ENCODE data around the gene TMEM165. TPM values are rescaled to one million over a fixed set of nuclear protein-coding genes. Genes with fewer than 3 reads are reported as not detected.

The TMEM165 gene
- total RNA-seq, 1 donor from 2014 or later: 90.7 TPM

DNA sequence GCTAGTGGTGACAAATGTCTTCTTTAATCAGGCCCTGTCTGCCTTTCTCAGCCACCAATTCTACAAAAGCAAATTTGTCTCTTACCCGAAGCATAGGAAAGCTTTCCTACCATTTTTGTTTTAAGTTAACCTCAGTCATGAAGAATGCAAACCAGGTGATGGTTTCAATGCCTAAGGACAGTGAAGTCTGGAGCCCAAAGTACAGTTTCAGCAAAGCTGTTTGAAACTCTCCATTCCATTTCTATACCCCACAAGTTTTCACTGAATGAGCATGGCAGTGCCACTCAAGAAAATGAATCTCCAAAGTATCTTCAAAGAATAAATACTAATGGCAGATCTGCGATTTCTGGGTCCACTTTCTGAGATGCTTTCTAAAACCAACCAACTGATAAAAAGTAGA is 25.8 kb upstream of the TMEM165 start:
- ATAC-seq: no peak

DNA sequence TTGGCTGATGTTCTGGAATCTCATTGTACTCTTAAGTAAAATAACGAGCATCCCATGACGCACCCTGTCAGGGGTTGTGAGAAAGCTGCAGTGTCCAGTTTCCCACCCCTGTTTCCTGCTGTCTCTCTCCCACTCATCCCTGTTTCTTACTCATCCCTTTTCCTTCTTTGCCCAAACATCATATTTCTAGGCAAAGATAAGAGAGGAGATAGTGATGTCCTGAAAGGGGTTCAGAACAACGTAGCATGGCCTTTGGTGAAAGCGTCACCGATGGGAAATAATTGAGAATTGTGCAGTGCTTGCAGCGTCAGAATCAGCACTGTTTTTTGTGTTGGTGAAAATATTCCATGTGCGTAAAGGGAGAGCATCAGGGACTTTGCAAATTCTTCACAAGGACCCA is 23.5 kb upstream of the TMEM165 start:
- no peak for ATAC-seq

DNA sequence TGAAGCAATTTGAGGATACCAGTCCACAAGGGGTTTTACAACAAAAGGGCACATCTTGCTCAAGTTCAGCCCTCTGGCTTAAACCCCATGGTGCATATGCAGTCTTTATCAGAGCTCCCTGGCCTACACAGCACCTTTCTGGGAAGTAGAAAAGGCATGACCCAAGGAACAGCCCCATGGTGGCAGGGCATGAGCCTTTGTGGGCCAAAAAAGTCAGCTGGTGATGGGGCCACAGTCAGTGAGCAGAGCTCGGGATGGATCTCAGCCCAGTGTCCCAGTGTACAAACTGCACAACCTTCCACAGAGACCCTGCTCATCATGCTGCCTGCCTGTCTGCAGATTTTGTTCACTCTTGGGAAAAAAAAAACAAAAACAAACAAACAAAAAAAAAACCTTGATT is 22.3 kb upstream of the TMEM165 start:
- no peak for ATAC-seq

DNA sequence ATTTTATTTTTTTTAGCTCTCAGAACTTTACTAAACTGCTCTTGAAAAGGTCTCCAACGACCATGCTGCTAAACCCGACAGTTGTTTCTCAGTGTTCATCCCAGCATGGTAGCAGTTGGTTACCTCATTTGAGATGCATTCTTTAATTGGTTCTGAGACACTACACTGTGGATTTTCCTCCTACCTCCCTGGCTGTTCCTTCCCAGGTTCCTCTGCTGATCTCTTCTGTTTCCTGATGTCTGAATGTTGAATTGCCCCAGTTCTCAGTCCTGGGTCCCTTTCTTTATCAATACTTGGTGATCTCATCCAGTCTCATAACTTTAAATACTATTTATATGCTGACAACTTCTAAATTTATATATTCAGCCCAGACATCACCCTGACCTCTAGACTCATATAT is 19.1 kb upstream of the TMEM165 start:
- no peak for ATAC-seq

DNA sequence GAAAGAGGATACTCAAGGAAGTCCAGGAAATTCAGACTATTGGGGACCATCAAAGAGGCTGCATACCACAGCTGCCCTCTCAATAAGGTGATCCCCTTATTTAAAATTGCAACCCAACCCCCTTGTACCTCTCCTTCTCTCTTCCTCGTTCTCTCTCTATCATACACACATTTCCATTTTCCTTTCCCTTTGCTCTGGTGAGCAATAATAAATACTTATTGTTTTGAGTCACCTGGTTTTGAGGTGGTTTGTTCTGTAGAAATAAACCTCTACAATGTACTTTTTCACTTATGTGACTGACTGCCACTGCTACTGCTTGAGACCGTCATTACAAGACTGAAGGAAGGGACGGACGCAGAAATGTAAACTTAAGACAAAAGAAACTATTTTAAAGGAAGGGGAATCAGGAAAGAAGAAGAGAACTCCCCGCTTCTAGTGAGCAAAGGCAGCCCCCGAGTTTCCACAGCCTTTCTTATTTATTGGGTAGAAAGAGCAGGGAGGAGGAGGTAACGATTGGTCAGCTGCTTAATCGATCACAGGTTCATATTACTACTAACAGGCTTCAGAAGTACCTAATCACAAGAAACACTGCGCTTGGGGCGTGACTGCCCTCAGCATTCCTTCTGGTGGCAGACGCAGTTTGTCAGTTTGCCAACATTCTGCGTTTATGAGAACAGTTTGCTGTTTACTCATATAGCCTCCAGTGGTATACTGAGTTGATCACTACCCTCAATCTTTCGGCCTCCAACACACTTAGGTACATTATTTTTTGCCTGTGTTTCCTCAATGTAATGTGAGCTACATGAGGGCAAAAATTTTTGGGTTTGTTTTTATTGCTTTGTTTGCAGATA is 16.9 kb upstream of the TMEM165 start:
- peak; percentile 30 for ATAC-seq

DNA sequence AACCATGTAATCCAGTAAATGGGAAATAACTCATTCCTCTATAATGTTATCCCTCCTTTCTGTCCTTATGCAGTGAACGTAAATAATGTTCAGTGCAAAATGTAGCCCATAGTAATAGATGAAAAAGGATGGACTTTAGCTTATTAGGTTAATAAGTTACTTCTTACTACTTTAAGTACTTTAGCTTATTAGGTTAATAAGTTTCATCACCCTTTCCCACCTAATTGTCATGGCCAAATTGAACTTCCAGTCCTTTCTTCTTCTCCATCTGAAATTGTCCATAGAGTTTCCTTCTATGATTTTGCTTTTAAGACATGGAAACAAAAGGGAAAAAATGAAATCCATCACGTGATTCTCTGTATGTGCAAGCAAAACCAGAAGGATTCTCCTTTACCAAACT is 15.2 kb upstream of the TMEM165 start:
- ATAC-seq: no peak

DNA sequence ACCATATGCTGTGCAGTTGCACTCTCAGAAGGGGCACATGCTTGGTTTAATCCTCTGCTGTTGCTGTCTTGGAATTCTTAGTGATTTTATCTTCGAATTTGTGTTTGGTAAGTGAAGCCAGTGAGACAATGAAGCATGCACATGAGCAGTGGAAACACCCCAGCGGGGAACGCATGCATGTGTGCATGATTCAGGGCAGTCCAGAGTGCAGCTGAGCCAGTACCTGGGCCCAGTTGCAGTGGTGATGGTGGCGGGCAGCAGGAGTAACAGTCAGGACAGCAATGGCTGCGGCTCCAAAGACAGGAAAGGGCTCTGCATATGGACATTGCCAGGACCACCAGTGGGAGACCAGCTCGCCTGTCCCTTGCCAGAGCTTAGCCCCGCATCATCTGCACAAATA is 14.3 kb upstream of the TMEM165 start:
- no peak for ATAC-seq

DNA sequence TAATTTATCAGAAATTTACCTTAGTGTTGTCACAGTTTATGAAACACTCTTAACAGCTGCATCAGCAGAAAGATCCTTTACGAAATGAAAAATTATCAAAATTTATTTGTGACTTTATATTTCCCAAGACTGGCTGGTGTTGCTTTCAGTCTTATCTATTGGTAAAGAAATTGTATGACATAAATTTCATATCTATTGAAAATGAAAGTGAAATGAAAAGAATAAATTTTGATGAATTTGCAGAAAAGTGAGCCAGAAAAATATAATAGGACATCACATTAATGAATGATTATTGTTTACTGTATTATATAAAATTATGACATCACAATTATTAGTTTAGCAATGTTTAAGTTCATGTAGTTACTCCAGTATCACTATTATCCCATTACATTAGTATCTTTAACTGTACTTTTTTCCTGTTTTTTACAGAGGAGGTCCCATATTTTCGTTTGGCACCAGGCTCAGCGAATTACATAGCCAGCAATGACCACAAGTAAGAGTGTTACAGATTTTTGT is 13.2 kb upstream of the TMEM165 start:
- no peak for ATAC-seq

DNA sequence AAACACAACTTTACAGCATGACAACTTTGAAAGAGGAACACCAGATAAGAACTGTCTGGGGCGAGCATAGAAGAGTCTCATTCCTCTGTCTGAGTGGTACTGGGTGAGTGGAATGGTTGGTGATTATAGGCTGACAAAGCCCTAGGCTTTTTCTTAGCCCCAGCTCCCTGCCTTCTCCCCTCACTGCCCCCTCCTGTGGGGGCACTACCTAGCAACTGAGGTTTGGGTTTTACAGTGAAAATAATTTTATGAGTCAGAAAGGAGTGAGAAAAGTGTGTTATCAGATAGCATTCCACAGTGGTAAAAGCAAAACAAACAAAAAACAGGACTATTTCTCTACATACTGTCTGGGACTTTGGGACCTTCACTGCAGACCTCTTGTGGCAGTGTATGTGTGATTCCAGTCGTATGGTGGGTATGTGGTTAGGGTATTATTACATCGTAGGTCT is 10.5 kb upstream of the TMEM165 start:
- no peak for ATAC-seq

DNA sequence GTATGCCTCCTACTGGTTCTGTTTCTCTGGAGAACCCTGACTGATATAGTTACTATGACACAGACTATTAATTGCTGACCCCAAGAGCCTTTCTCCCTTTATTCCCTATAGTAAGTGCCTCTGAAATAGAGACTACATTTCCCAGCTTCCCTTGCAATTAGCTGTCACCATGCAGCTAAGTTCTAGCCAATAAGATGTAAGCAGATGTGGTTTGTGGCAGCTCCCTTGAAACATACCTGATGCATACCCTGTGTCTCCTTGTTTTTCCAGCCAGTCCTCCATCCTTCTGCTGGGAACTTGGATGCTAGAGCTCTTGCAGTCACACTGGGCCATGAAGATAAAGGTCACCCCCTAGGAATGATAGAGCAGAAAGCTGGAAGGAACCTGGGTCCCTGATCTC is 9.7 kb upstream of the TMEM165 start:
- ATAC-seq: peak; percentile 46

DNA sequence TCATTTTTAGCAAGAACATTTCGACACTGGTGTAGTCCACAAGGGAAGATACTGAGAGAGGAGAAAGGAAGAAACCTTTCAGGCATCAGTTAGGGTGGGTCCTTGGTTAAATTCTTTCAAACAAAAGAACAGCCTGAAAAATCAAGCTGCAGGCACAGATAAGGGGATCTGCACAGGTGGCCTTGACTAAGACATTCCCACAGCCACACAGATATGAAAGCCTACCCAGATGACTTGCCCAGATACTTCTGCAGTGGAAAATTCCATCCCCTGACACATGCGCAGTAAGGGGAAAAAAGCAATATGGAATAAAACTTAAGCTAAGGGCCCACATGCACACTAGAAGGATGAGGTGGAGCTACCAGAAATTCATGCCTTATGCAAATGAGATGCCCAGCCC is 8.9 kb upstream of the TMEM165 start:
- no peak for ATAC-seq

DNA sequence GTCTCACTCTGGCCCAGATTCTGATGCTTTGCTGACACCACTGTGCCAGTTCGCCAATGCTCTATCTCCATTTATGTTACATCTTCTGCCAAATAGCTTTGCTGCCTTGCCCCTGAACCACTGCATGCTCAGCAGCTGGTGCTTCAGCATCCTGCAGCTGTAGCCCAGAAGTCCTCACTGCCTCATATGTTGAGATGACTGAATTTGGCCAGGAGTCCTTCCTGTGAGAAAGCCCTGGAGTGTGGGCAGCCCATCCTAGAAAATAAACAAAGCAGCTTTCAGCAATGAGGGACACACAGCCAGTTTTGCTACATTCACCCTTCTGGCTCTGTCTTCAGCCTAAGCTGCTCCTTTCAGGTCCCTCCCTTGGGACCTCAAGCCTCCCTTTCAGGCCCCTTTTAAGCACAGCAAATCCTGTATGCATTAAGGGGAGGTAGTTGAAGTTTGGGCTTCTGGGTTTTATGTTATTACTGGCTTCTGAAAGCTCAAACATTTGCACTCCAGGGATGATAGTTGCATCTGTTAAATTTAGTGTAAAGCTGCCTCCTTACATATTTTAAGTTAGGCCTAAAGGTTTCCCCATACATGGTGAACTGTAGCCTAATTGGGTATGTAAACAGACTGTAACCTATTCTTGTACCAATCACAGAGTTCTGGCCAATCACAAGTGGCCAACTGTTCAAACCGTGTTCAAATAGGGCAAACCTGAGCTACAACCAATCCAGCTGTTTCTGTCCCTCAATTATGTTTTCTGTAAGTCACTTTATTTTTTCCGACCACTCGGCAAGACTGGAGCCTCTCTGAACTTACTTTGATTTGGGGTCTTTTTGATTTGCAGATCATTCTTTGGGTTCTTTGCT is 2.1 kb upstream of the TMEM165 start:
- no peak for ATAC-seq

DNA sequence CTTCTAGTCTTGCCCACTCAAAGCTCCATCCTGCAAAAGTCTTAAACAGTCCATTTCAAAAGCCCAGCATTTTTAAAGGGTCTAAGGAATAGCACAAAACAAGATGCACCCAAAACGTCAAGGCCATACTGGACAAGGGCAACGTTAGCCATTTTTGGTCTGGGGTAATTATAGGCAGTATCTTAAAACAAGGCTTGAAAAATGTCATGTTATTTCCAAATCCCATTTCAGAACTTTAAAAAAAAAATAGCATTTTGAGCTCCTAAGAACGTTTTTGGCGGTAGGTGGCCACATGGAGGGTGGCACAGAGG is 584 bp upstream of the TMEM165 start:
- ATAC-seq: no peak

DNA sequence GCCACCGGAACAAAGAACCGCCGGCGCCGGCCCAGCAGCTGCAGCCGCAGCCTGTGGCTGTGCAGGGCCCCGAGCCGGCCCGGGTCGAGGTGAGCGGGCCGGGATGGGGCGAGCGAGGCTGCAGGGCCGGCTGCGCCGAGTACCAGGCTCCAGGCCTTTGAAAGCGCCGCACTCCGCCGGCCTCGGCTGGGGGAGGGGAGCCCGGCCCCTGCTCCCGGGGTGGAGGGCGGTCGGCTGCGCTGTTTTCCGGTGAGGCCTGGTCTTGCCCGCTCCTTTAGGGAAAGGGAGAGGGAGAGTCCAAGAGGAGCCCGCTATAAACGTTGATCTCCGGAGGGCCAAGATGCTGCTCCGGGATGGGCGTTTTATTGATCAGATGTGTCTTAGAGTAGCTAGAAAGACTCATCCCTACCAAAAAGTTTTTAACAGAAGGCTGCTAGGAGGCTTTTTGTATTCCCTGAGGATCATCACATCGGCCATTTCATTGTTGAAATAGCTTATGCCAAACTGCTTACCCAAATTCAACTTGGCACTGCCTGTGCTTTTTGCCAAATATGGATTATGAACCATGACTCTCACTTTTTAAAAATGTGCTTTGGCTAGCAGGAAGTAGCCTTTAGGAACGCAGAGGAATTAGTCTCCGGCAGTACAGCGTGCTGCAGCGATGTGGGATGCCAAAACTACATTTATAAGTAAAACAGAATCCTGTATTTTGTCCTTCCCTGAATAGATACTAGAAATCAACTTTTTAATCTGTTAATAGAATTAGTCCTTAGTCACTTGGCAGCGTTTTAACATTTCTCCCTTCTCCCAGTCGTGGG is 760 bp downstream of the TMEM165 start:
- ATAC-seq: peak; percentile 40

DNA sequence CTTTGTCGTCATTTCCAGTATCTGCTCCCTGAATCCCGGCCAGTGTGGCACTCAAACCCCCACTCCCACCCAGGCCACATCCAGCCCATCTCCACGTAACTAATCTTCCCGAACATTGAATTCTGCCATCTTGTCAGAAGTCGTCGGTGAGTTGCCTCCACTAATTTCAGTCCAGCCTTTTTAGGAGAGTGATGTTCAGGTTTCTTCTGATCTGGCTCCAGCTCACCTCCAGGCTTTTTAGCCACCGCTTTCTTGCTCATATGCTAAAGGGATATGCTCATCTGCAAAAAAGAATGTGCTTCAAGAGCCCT is 1.3 kb downstream of the TMEM165 start:
- ATAC-seq: no peak

DNA sequence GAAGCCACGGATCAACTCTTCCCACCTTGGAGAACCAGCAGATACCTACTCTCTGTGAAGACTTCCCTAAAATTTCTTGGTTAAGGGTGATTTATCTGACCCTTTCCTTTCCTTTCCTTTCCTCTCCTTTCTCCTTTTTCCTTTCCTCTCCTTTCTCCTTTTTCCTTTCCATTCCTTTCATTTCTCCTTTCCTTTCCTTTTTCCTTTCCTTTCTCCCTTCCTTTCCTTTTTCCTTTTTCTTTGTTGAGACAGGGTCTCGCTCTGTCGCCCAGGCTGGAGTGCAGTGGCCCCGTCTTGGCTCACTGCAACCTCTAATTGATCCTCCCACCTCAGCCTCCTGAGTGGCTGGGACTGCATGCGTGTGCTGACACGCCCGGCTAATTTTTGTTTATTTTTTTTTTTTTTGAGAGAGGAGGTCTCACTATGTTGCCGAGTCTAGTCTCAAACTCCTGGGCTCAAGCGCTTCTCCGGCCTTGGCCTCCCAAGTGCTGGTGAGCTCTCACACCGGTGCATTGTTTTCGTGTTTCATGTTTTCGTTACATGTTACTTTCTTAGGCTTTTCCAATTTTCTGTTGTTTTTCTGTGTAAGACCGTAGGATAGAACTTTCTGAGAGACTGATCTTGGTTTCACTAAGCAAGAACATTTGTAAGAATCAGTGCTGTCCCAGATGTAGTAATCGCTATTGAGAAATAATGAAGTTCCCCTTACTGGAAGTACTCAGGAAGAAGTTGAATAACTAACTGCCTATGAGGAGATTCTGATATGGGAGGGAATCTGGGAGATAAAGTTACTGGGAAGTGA is 2.0 kb downstream of the TMEM165 start:
- ATAC-seq: no peak

DNA sequence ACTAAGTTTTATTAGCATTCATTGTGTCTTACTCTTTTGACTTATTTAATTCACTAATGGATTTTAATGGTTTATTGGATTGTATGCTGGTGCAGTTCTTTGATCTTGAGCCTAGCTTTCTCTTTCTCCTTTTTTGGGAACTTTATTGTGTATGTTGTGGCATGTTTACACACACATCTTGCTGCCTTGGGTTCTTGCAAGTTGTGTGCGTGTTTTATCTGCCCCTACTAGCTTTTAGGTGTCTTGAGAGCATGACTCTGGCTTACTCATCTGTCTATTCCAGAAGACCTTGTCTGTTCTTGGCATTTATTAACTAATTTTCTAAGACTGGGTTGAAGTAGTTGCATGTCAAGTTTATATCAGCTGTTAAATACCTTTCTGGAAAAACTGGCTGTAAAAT is 2.7 kb downstream of the TMEM165 start:
- peak; percentile 10 for ATAC-seq

DNA sequence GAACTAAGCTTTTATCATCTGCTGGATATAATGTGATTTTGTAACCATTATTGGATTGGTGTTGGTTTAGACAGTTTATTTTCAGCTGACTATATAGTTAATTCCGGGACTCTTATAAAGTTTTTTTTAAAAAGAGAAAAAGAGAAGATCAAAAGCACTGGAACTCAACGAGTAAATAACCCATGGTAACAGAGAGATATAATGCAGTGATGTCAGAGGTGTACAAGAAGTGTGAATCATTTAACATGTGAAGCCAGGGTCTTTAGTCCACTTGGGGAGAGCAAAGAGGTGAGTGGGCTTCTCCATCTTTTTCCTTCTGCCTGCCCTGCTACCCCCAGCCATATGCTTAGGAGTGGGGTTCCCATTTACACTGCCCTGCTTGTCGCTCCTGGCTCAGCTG is 3.2 kb downstream of the TMEM165 start:
- no peak for ATAC-seq

DNA sequence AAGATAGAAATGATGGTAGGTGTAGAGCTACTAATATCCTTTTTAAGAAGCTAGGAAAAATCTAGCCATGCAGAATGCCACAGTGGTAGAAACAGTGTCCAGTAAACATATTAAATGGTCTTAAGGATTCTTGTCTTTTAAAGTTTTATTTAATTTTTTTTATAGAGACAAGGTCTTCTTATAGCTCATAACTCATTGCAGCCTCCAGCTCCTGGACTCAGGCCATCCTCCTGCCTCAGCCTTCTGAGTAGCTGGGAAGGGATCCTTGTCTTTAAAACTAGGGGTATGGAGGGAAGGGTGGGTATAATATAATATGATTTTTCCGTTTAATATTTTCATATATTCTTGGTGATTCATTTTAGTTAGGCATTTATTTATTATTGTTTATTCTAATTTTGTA is 3.8 kb downstream of the TMEM165 start:
- no peak for ATAC-seq

DNA sequence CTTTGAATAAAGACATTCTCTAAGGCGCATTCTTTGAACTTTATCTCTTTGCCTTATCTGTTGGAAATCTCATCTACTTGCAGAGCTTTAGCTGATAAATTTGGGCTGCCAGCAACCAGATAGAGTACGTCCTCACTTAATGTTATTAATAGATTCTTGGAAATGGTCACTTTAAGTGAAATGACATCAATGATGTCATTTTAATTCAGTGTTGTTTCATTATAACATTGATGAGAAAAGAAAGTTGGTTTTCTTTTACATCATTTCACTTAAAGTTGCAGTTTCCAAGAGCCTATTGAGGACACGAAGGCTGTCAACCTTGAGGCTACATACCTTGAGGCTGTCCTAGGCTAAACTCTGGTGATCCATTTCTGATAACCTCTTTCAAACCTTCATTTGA is 9.3 kb downstream of the TMEM165 start:
- ATAC-seq: no peak

DNA sequence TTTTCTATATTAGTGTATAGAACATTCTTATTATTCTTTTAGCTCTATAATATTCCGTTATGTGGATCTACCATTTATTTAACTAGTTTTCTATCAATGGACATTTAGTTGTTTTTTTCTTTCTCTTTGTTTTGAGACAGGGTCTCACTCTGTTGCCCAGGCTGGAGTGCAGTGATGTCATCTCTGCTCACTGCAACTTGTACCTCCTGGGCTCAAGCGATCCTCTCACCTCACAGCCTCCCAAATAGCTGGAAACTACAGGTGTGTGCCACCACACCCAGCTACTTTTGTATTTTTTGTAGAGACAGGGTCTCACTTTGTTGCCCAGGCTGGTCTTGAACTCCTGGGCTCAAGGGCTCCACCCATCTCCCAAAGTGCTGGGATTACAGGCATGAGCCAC is 10.8 kb downstream of the TMEM165 start:
- no peak for ATAC-seq

DNA sequence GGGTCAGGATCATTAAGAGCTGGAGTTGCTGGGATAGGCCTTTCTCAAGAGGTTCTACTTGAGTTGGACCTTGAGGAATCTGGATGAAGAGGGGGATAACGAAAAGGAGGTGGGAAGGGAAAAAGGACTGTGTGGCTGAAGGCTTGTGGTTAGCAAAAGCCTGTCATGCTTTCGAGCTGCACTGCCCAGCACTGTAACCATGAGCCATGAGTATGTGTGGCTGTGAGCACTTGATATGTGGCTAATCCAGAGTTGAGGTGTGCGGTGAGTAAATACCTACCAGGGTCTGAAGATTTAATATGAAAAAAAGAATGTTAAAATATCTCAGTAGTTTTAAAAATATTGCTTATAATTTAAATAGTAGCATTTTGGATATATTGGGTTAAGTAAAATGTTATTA is 11.4 kb downstream of the TMEM165 start:
- no peak for ATAC-seq
